ENCODE measurements around the gene MACF1.
A peak's percentile ranks its signal among the peaks of the same experiment; 100 is the strongest.

The MACF1 gene

GRCh38 chr1:39321979-39322378 lies 117.5 kb downstream of the MACF1 start:
- Mint-ChIP-seq H3K36me3 (ENCODE audit: low read depth) (peaks cover 61% of the 10 kb centered on the region), H3K27ac (no peak overlapping the region), H3K4me1 (no peaks in the 10 kb centered on the region), H3K27me3 (ENCODE audit: low read depth) (no peaks in the 10 kb centered on the region), H3K4me3 (no peak overlapping the region), H3K9me3 (no peaks in the 10 kb centered on the region)
- TF ChIP-seq CTCF (IDR thresholded peaks at IDR 0.05; ENCODE audit: unreplicated experiment in 3 of 3): no peak

GRCh38 chr1:39322431-39322830 lies 117.9 kb downstream of the MACF1 start:
- Mint-ChIP-seq H3K4me1 (no peaks in the 10 kb centered on the region), H3K4me3 (no peak overlapping the region), H3K27ac (no peak overlapping the region), H3K9me3 (no peaks in the 10 kb centered on the region), H3K27me3 (ENCODE audit: low read depth) (no peaks in the 10 kb centered on the region), H3K36me3 (ENCODE audit: low read depth) (peaks cover 61% of the 10 kb centered on the region)
- no peak for TF ChIP-seq CTCF (IDR thresholded peaks at IDR 0.05; ENCODE audit: unreplicated experiment in 3 of 3)

- Mint-ChIP-seq H3K27ac (no peak overlapping the region), H3K4me1 (no peaks in the 10 kb centered on the region), H3K27me3 (ENCODE audit: low read depth) (no peaks in the 10 kb centered on the region), H3K4me3 (no peak overlapping the region), H3K9me3 (no peaks in the 10 kb centered on the region), H3K36me3 (ENCODE audit: low read depth) (peaks cover 58% of the 10 kb centered on the region)
- TF ChIP-seq CTCF (IDR thresholded peaks at IDR 0.05; ENCODE audit: unreplicated experiment in 3 of 3): no peak
These were observed 120.4 kb downstream of the MACF1 start for GRCh38 chr1:39324888-39325287.

- no peak for TF ChIP-seq CTCF (IDR thresholded peaks at IDR 0.05; ENCODE audit: unreplicated experiment in 3 of 3)
- Mint-ChIP-seq H3K36me3 (ENCODE audit: low read depth) (peaks cover 54% of the 10 kb centered on the region), H3K27ac (no peak overlapping the region), H3K4me1 (no peaks in the 10 kb centered on the region), H3K27me3 (ENCODE audit: low read depth) (no peaks in the 10 kb centered on the region), H3K4me3 (no peak overlapping the region), H3K9me3 (no peaks in the 10 kb centered on the region)
These were observed 122.3 kb downstream of the MACF1 start for GRCh38 chr1:39326836-39327235.

- no peak overlapping the region for H3K4me3 Mint-ChIP-seq
- TF ChIP-seq CTCF (IDR thresholded peaks at IDR 0.05; ENCODE audit: unreplicated experiment in 3 of 3): no peak
- H3K9me3 Mint-ChIP-seq: no peaks in the 10 kb centered on the region
- no peaks in the 10 kb centered on the region for H3K27me3 Mint-ChIP-seq (ENCODE audit: low read depth)
- peak overlapping the region in 2 of 3 experiments; percentile 20 to 61 for H3K27ac Mint-ChIP-seq
- H3K36me3 Mint-ChIP-seq (ENCODE audit: low read depth): peaks cover 58% of the 10 kb centered on the region
- no peaks in the 10 kb centered on the region for H3K4me1 Mint-ChIP-seq
These were observed 123.6 kb downstream of the MACF1 start for GRCh38 chr1:39328095-39328494.

GRCh38 chr1:39328586-39329121 lies 124.2 kb downstream of the MACF1 start:
- Mint-ChIP-seq H3K9me3 (no peaks in the 10 kb centered on the region), H3K4me1 (no peaks in the 10 kb centered on the region), H3K27ac (peak overlapping the region in 2 of 3 experiments; percentile 7 to 61), H3K27me3 (ENCODE audit: low read depth) (no peaks in the 10 kb centered on the region), H3K36me3 (ENCODE audit: low read depth) (peaks cover 62% of the 10 kb centered on the region), H3K4me3 (no peak overlapping the region)
- no peak for TF ChIP-seq CTCF (IDR thresholded peaks at IDR 0.05; ENCODE audit: unreplicated experiment in 3 of 3)
